Nephron progenitor cell (in vitro differentiated cells): ENCODE data around the gene FLRT1.
A peak's percentile ranks its signal among the peaks of the same experiment; 100 is the strongest.

ENCODE experiments used
- DNase-seq: peaks from one replicate; pipeline ENCODE4 v3.0.0; 2021
- H3K27ac Mint-ChIP-seq: 2 replicates; pipeline ENCODE4 v1.8.0; 2021; ENCODE audit warnings: mild to moderate bottlenecking, moderate library complexity, mixed read lengths
- H3K27me3 Mint-ChIP-seq: 2 replicates; pipeline ENCODE4 v1.8.0; 2021; ENCODE audit warnings: mild to moderate bottlenecking, low read depth, mixed read lengths; ENCODE audit not compliant: poor library complexity
- H3K36me3 Mint-ChIP-seq: 2 replicates; pipeline ENCODE4 v1.8.0; 2021; ENCODE audit warnings: low read depth, mixed read lengths
- H3K4me1 Mint-ChIP-seq: 2 replicates; pipeline ENCODE4 v1.8.0; 2021; ENCODE audit warnings: mixed read lengths
- H3K4me3 Mint-ChIP-seq: 2 replicates; pipeline ENCODE4 v1.8.0; 2021; ENCODE audit warnings: mild to moderate bottlenecking, moderate library complexity, mixed read lengths
- H3K9me3 Mint-ChIP-seq: 2 replicates; pipeline ENCODE4 v1.8.0; 2021; ENCODE audit warnings: mild to moderate bottlenecking, moderate library complexity, mixed read lengths
- CTCF ChIP-seq: fragments of 200-600 bp; sonication (generic); IDR thresholded peaks from 2 replicates; pipeline ENCODE4 v1.5.0; 2021; ENCODE audit warnings: antibody characterized with exemption

FLRT1 gene

GRCh38 chr11:64003807-64004589 is 31.7 kb upstream of the FLRT1 start:
- peaks cover 71% of the 10 kb centered on the region for H3K27me3 Mint-ChIP-seq
- TF ChIP-seq CTCF, result no peak
- H3K4me3 Mint-ChIP-seq, result no peak overlapping the region
- no peak overlapping the region for H3K27ac Mint-ChIP-seq
- no peaks in the 10 kb centered on the region for H3K9me3 Mint-ChIP-seq
- no peaks in the 10 kb centered on the region for H3K36me3 Mint-ChIP-seq
- peaks cover 38% of the 10 kb centered on the region for H3K4me1 Mint-ChIP-seq
- no peak for DNase-seq

GRCh38 chr11:64004590-64004984 is 31.1 kb upstream of the FLRT1 start:
- H3K27me3 Mint-ChIP-seq, result peaks cover 71% of the 10 kb centered on the region
- no peak overlapping the region for H3K27ac Mint-ChIP-seq

GRCh38 chr11:64005691-64006090 is 30.0 kb upstream of the FLRT1 start:
- Mint-ChIP-seq H3K27ac (no peak overlapping the region), H3K9me3 (peaks cover 7% of the 10 kb centered on the region), H3K36me3 (no peaks in the 10 kb centered on the region), H3K4me1 (peaks cover 40% of the 10 kb centered on the region), H3K4me3 (no peak overlapping the region), H3K27me3 (peaks cover 77% of the 10 kb centered on the region)
- TF ChIP-seq CTCF, result no peak
- DNase-seq, result no peak

More at GRCh38 chr11:64004590-64004984, 31.1 kb upstream of the FLRT1 start:
- Mint-ChIP-seq H3K9me3 (no peaks in the 10 kb centered on the region), H3K36me3 (no peaks in the 10 kb centered on the region), H3K4me3 (no peak overlapping the region), H3K4me1 (peaks cover 40% of the 10 kb centered on the region)
- no peak for DNase-seq
- no peak for TF ChIP-seq CTCF

- Mint-ChIP-seq H3K9me3 (peaks cover 9% of the 10 kb centered on the region), H3K27ac (no peak overlapping the region), H3K4me1 (peaks cover 43% of the 10 kb centered on the region), H3K4me3 (no peak overlapping the region), H3K27me3 (peaks cover 76% of the 10 kb centered on the region), H3K36me3 (no peaks in the 10 kb centered on the region)
- DNase-seq, result no peak
- TF ChIP-seq CTCF, result no peak
Measured at GRCh38 chr11:64006398-64006797, 29.3 kb upstream of the FLRT1 start.

GRCh38 chr11:64007160-64007628 is 28.5 kb upstream of the FLRT1 start:
- peaks cover 76% of the 10 kb centered on the region for H3K27me3 Mint-ChIP-seq
- H3K36me3 Mint-ChIP-seq, result no peaks in the 10 kb centered on the region
- H3K4me3 Mint-ChIP-seq, result peak overlapping the region; percentile 76
- peak; percentile 54 for DNase-seq
- no peak for TF ChIP-seq CTCF
- no peak overlapping the region for H3K27ac Mint-ChIP-seq
- H3K9me3 Mint-ChIP-seq, result peaks cover 9% of the 10 kb centered on the region
- peaks cover 44% of the 10 kb centered on the region for H3K4me1 Mint-ChIP-seq
